Karpas-422 (cell line): ENCODE data around the gene MXD4. TPM values are rescaled to one million over a fixed set of nuclear protein-coding genes. Genes with fewer than 3 reads are reported as not detected.
"Not testable (repeated sequence)": the region's sequence is repeated elsewhere in the genome, so short reads cannot be mapped to it uniquely, and the experiment has no call there.

Experiments used
- DNase-seq: peaks from one replicate; pipeline ENCODE4 v3.0.0-alpha.2; 2015
- H2AFZ ChIP-seq: fragments of 200-600 bp; sonication (generic); 2 replicates; pipeline ENCODE4 v1.6.1; 2014; ENCODE audit warnings: antibody characterized with exemption, low read length, mixed read lengths
- H3K27ac ChIP-seq: fragments of 200-600 bp; sonication (generic); 2 replicates; pipeline ENCODE4 v1.5.1; 2014; ENCODE audit warnings: mild to moderate bottlenecking, low read length, moderate library complexity
- H3K27me3 ChIP-seq: fragments of 200-600 bp; sonication (generic); 2 replicates; pipeline ENCODE4 v1.6.1; 2014; ENCODE audit warnings: low read length, mixed read lengths
- H3K36me3 ChIP-seq: fragments of 200-600 bp; sonication (generic); 2 replicates; pipeline ENCODE4 v1.6.1; 2014; ENCODE audit warnings: low read length, mixed read lengths; ENCODE audit not compliant: insufficient read depth
- H3K4me1 ChIP-seq: fragments of 200-600 bp; sonication (generic); 2 replicates; pipeline ENCODE4 v1.6.1; 2014; ENCODE audit warnings: mild to moderate bottlenecking, low read length, mixed read lengths
- H3K4me2 ChIP-seq: fragments of 200-600 bp; sonication (generic); 2 replicates; pipeline ENCODE4 v1.6.1; 2014; ENCODE audit warnings: low read length, low read depth, mild to moderate bottlenecking; ENCODE audit not compliant: poor library complexity, severe bottlenecking
- H3K4me3 ChIP-seq: fragments of 200-600 bp; sonication (generic); 2 replicates; pipeline ENCODE4 v1.5.1; 2014; ENCODE audit warnings: mild to moderate bottlenecking, antibody characterized with exemption, low read length, mixed read lengths
- H3K79me2 ChIP-seq: fragments of 200-600 bp; sonication (generic); 2 replicates; pipeline ENCODE4 v1.6.1; 2014; ENCODE audit warnings: mild to moderate bottlenecking, low read length, mixed read lengths
- H3K9ac ChIP-seq: fragments of 200-600 bp; sonication (generic); 2 replicates; pipeline ENCODE4 v1.6.0; 2014; ENCODE audit warnings: low read length
- H3K9me2 ChIP-seq: fragments of 200-600 bp; sonication (generic), shearing (Covaris generic); replicated peaks from 2 replicates; pipeline ENCODE4 v1.6.0; 2014; ENCODE audit warnings: mild to moderate bottlenecking, low read length, moderate library complexity; ENCODE audit not compliant: insufficient read depth
- H3K9me3 ChIP-seq: fragments of 300-700, 200-600 bp; sonication (generic); 2 replicates; pipeline ENCODE4 v1.6.1; 2014; ENCODE audit warnings: low read length, mixed read lengths
- H4K20me1 ChIP-seq: fragments of 200-600 bp; sonication (generic); 2 replicates; pipeline ENCODE4 v1.6.1; 2014; ENCODE audit warnings: mild to moderate bottlenecking, antibody characterized with exemption, low read length, low read depth; ENCODE audit not compliant: insufficient read depth
- total RNA-seq: library from RNA; depleted of rRNA; stranded (reverse); fragments of >200 nt; shearing (Covaris generic); gene quantifications from 2 replicates; pipeline ENCODE4 v1.2.3, GENCODE V29; 2014; ENCODE audit warnings: low replicate concordance

MXD4 gene
- total RNA-seq, 1 experiment from 2014 or later, result 33.2 TPM

DNA sequence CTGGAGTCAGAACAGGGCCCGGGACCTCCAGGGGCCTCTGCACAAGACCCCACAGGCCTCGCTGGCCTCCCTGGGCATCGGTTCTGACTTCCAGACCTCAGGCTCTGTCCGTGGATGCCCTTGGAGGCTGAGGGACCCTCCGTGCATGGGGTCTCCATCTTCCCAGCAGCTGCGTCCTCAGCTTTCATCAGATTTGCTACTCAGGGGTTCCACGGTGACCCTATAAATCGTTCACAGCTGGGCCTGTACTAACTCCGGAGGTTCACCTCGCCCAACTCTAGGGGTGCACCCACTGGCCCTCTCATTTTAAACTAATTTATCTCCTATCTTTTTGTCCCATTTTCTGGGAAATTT lies 13.1 kb upstream of the MXD4 start:
- not testable (repeated sequence) for H3K27ac ChIP-seq, H2AFZ ChIP-seq, H3K4me3 ChIP-seq, H3K79me2 ChIP-seq, H3K9me3 ChIP-seq, H3K36me3 ChIP-seq, H3K27me3 ChIP-seq, DNase-seq, H3K4me2 ChIP-seq, H3K9ac ChIP-seq, H3K9me2 ChIP-seq, H3K4me1 ChIP-seq, H4K20me1 ChIP-seq

DNA sequence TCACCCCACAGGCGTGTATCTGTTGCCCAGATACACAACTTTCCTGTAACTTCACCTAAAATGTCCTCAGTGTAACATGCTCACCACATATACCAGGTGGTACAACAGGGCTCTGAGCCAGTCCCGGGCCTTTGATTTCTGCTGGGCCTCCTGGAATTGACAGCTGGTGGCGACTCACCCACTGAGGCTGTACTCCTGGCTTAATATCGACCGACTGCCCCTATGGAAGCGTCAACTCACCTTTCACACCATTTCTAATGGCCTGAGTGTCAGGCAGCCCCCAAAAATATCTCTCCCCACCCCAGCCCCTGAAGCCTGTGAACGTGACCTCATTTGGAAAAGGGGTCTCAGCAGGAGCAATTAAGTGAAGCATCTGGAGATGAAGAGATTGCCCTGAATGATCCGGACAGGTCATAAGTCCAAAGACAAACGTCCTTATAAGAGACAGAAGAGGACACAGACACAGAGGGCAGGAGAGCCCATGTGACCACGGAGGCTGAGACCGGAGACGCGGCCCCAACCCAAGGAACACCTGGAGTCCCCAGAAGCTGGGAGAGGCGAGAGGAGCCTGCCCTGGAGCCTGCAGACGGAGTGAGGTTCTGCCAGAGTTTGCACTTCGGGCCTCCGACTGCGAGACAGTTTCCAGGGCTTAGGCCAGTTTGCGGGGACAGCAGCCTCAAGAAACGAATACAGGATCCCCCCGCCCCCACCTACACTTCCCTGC lies 12.6 kb upstream of the MXD4 start:
- no peak for DNase-seq
- H3K36me3 ChIP-seq, result no peaks in the 10 kb centered on the region
- H3K4me2 ChIP-seq, result no peak overlapping the region

DNA sequence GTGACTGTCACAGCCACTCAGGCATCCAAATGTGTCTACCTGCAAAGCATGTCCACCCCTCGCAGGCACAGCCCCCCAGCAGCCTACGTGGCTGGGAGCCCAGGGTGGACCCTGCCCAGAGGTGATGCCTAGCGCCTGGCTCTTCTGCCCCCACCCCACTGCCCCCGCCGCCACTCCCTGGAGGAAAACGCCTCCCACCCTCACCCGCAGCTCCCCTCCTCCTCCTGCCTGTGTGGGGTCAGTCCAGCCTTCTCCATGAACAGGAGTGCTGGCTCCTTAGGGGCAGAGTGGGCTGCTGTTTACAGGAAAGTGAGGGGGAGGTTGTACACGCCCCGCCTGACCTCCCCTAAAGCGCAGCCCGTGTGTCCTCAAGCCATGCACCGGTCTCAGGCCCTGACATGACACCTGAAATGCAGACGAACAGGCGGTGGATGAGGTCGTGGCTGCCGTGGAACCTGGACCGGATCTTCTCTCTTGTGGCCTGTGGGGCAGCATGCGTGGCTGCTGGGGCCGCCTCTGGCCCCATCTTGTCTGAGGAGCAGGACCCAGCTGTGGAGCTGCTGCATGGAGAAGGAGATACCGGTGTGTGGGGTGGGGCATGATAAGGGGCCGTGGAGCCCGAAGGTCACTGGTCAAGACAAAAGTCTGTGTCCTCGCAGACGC lies 11.9 kb upstream of the MXD4 start:
- Histone ChIP-seq H3K9me3 (no peaks in the 10 kb centered on the region), H3K9me2 (no peaks in the 10 kb centered on the region), H3K9ac (no peak overlapping the region), H4K20me1 (no peaks in the 10 kb centered on the region), H3K27ac (no peak overlapping the region), H3K27me3 (no peaks in the 10 kb centered on the region), H3K79me2 (no peaks in the 10 kb centered on the region), H3K4me3 (no peak overlapping the region), H3K4me2 (no peak overlapping the region), H3K36me3 (no peaks in the 10 kb centered on the region), H2AFZ (no peak overlapping the region), H3K4me1 (no peaks in the 10 kb centered on the region)
- no peak for DNase-seq

More for the DNA sequence above, 12.6 kb upstream of the MXD4 start:
- Histone ChIP-seq H4K20me1 (no peaks in the 10 kb centered on the region), H3K9me3 (no peaks in the 10 kb centered on the region), H3K4me1 (no peaks in the 10 kb centered on the region), H3K79me2 (no peaks in the 10 kb centered on the region), H3K27me3 (no peaks in the 10 kb centered on the region), H3K9me2 (no peaks in the 10 kb centered on the region), H3K9ac (no peak overlapping the region), H3K4me3 (no peak overlapping the region), H2AFZ (no peak overlapping the region), H3K27ac (no peak overlapping the region)

DNA sequence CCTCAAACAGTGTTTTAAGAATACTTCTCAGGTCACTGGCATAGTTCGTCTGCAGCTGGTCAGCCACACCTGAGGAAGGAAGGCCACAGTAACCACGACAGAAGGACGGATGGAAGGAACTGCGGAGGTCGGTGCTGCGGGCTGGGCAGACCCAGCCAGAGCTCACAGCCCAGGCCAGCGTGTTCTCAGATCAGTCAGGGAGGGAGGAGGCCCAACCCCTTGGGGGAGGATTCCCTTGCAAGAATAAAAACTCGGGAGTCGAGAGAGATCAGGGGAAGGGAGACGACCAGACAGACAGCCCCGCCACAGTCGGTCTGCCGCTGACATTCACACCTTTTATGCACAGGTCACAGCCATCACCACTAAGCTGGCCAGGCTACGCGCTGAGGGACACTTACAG lies 11.3 kb upstream of the MXD4 start:
- Histone ChIP-seq H3K9me3 (no peaks in the 10 kb centered on the region), H3K27ac (no peak overlapping the region), H3K4me1 (no peaks in the 10 kb centered on the region), H2AFZ (no peak overlapping the region), H3K79me2 (no peaks in the 10 kb centered on the region), H3K9ac (no peak overlapping the region), H3K36me3 (no peaks in the 10 kb centered on the region), H3K4me2 (no peak overlapping the region), H3K9me2 (no peaks in the 10 kb centered on the region), H3K4me3 (no peak overlapping the region), H3K27me3 (no peaks in the 10 kb centered on the region), H4K20me1 (no peaks in the 10 kb centered on the region)
- DNase-seq, result no peak

DNA sequence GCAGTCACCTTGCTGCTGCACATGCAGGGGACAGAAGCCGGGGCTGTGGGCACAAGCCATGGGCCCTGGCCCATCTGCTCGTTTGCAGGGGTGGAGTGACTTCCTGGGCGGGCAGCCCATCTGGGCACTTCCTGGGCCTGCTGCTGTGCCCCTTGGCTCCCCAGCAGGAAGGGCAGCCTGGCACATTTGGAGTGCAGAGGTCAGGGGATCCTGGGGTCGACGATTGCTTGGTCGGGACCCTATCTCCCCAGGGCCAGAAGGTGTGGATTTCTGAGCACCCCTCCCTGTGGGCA lies 10.9 kb upstream of the MXD4 start:
- no peak for DNase-seq
- no peaks in the 10 kb centered on the region for H3K4me1 ChIP-seq
- no peak overlapping the region for H3K9ac ChIP-seq
- H4K20me1 ChIP-seq, result no peaks in the 10 kb centered on the region
- no peak overlapping the region for H3K4me3 ChIP-seq
- H3K27me3 ChIP-seq, result no peaks in the 10 kb centered on the region
- H2AFZ ChIP-seq, result no peak overlapping the region
- no peaks in the 10 kb centered on the region for H3K79me2 ChIP-seq
- no peak overlapping the region for H3K27ac ChIP-seq
- no peak overlapping the region for H3K4me2 ChIP-seq
- H3K36me3 ChIP-seq, result no peaks in the 10 kb centered on the region
- no peaks in the 10 kb centered on the region for H3K9me2 ChIP-seq
- H3K9me3 ChIP-seq, result no peaks in the 10 kb centered on the region

DNA sequence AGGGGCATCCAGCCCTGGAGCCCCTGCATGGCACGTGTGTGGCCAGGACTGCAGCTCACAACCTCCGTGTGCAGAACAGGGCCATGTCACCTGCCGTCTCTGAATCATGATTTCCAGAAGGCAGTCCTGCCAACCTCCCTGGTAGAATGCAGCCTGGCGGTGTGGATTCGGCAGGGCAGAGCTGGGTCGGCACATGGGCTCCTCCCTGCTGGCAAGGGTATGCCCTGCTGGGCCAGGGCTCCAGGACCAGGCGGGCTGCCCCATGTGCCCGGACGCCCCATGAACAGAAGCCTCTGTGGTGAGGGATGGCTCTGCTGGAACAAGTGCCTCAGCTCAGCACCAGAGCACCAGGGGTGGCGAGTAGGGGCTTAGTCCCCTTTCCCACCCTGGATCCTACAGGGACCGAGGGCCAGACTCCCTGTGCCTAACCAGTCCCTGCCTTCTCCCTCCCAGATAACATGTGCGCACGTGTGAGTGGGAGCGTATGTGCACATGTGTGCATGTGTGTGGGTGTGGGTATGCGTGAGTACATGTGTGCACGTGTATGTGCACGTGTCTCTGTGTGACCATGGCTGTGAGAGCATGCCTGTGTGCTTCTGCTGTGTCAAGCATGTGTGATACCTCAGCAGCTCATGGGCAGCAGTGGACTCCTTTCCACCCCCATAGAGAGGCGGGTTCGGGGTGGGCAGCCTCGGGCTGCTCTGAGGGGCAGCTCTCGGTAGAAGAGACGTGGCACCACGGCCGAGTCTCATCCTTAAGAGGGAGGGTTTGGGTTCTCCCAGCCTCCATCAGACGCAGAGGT lies 10.3 kb upstream of the MXD4 start:
- H3K4me3 ChIP-seq, result no peak overlapping the region
- no peak overlapping the region for H3K4me2 ChIP-seq
- no peaks in the 10 kb centered on the region for H3K4me1 ChIP-seq
- no peaks in the 10 kb centered on the region for H3K9me3 ChIP-seq
- H3K79me2 ChIP-seq, result no peaks in the 10 kb centered on the region
- H3K36me3 ChIP-seq, result no peaks in the 10 kb centered on the region
- DNase-seq, result no peak
- no peak overlapping the region for H2AFZ ChIP-seq
- no peak overlapping the region for H3K27ac ChIP-seq
- no peaks in the 10 kb centered on the region for H3K9me2 ChIP-seq
- no peak overlapping the region for H3K9ac ChIP-seq
- no peaks in the 10 kb centered on the region for H3K27me3 ChIP-seq
- H4K20me1 ChIP-seq, result no peaks in the 10 kb centered on the region

DNA sequence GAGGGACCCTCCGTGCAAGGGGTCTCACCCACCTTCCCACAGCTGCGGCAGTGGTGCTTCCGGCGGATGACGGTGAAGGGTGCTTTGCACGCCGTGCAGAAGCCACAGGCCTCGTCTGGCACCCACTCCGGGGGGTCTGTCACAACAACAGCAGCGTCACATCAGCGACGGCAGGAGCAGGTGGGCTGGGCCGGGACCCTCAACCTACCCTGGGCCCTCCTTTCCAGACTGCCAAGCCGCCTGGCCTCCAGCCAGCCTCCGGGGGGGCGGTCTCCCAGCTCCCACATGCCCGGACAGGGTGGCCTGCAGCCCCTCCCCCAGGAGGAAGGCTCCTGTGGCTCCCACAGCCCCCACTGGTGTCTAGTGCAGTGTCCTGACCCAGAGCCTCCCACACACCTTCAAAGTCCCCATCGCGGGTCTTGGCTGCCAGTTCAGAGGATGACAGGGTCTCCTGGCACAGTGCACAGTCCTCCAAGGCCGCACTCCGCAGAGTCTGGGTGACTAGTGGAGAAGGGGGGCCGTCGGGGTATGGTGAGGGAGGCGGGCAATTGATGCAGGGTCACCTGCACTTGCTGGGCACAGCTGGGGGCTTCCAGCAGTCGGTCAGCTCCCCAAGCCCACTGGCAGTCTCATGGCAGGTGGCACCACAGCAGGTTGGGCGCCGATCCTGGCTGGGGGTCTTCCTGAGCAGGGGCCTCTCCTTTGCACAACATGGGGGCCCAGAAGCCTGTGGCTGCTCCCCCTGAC lies 9.5 kb upstream of the MXD4 start:
- H3K4me3 ChIP-seq, result no peak overlapping the region
- no peaks in the 10 kb centered on the region for H3K9me3 ChIP-seq
- no peak overlapping the region for H3K4me2 ChIP-seq
- H3K27me3 ChIP-seq, result no peaks in the 10 kb centered on the region
- H3K9me2 ChIP-seq, result no peaks in the 10 kb centered on the region
- no peak overlapping the region for H2AFZ ChIP-seq
- no peak for DNase-seq
- no peak overlapping the region for H3K9ac ChIP-seq
- no peaks in the 10 kb centered on the region for H3K79me2 ChIP-seq
- H3K4me1 ChIP-seq, result no peaks in the 10 kb centered on the region
- H3K36me3 ChIP-seq, result no peaks in the 10 kb centered on the region
- no peaks in the 10 kb centered on the region for H4K20me1 ChIP-seq
- no peak overlapping the region for H3K27ac ChIP-seq
